ENCODE measurements around the gene CFAP299.

DNA sequence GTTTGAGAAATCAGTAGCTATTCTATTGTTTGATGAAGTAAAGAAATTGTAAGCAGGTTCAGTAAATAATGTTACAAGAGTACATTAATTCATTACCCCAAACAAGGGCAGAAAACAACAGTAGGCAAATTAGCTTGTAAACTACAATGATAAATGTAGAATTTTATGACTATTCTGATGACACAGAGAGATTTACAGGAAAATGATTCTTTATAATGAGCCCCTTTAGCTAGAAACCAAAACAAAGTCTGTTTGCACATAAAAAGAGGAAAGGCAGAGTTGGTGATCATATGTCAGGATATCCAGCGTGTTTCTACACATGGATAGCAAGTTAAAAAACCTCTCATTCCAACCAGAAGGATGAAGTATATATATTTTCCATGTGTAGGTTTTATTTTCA is 204.8 kb downstream of the CFAP299 start:
- TF ChIP-seq SUZ12 (IDR thresholded peaks at IDR 0.05; ENCODE audit: extremely low read depth, insufficient read depth, insufficient read length) (no peak), ZNF274 (IDR thresholded peaks at IDR 0.05; ENCODE audit: low read depth, low read length) (no peak), YY1 (IDR thresholded peaks at IDR 0.05; ENCODE audit: insufficient read depth, insufficient read length) (no peak)
